HFF-Myc (cell line): ENCODE measurements around the gene OR5T1.

Experiments used
- DNase-seq: peaks from one replicate; pipeline ENCODE4 v3.0.0-alpha.2; 2011; ENCODE audit warnings: low read depth; ENCODE audit errors: extremely low read depth
- H3K4me3 ChIP-seq: replicated peaks from 2 replicates; pipeline ENCODE4 v1.5.1; 2011; ENCODE audit warnings: low read depth, mild to moderate bottlenecking, control low read depth, low read length
- CTCF ChIP-seq: IDR thresholded peaks from 2 replicates; pipeline ENCODE4 v1.5.1; 2012; ENCODE audit warnings: mild to moderate bottlenecking, low read depth, low read length, control low read depth; ENCODE audit errors: missing control alignments

OR5T1 gene

GRCh38 chr11:56314844-56315243 is 40.9 kb downstream of the OR5T1 start, which contains the start of gene OR8K3:
Gene OR8K3 (plus strand): TSS chr11:56315144. CDS start chr11:56318307, 3,163 bp downstream.
- no peak for TF ChIP-seq CTCF
- H3K4me3 ChIP-seq: no peak within 1 kb of the TSS
- DNase-seq: no peak
